Thyroid gland (tissue), 4 donors: ENCODE data around the gene CHCHD6.

ENCODE experiments used
- CTCF ChIP-seq, 6 experiments: fragments of 200-600 bp in 3 of 6; fragments of 450-650 bp in 3 of 6; sonication (generic) in 3 of 6; IDR thresholded peaks; one replicate each; pipeline ENCODE4 v1.5.1; 2016 to 2019; ENCODE audit warnings: antibody characterized with exemption in 6 of 6, mild to moderate bottlenecking in 2 of 6, inconsistent platforms in 1 of 6, moderate library complexity in 1 of 6
- POLR2A ChIP-seq, 2 donors: fragments of 450-650 bp; IDR thresholded peaks; one replicate each; pipeline ENCODE4 v1.6.1; 2017; ENCODE audit warnings: antibody characterized with exemption in 2 of 2, mild to moderate bottlenecking in 2 of 2, moderate library complexity in 1 of 2

- TF ChIP-seq CTCF (IDR thresholded peaks at IDR 0.05) (no peak), POLR2A (IDR thresholded peaks at IDR 0.05) (no peak)
Measured at GRCh38 chr3:126911162-126912026, 207.4 kb downstream of the CHCHD6 start.
